Urothelium cell line (cell line): ENCODE data around the gene CCDC192.

Experiments used
- DNase-seq: peaks from one replicate; pipeline ENCODE4 v3.0.0; 2011; ENCODE audit warnings: low spot score, mixed read lengths
- FAIRE-seq: peaks from 2 replicates; lab custom pipeline; 2011; peaks lifted over from hg19 to GRCh38; lab: Jason Lieb, UNC

CCDC192 gene

GRCh38 chr5:127911619-127912018 lies 208.4 kb downstream of the CCDC192 start:
- DNase-seq (no peak), FAIRE-seq (no peak)

DNA sequence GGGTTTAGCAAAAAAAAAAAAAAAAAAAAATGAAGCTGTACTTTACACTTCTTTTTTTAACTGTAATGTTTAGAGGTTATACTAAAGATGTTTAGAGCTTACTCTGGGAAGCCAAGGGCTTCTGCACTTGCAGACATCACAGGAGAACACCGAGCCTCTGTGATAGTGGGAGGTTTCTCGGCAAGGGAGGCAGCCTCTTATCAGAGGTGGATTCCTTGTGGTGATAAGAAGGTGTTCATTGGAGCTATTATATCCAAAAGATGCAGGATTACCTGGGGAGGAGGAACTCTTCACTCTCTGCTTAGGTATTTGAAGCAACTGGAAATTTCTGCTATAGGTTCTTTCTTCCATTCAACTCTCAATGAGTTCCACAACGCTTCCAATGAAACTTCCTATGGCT lies 209.2 kb downstream of the CCDC192 start:
- no peak for FAIRE-seq
- DNase-seq = no peak

DNA sequence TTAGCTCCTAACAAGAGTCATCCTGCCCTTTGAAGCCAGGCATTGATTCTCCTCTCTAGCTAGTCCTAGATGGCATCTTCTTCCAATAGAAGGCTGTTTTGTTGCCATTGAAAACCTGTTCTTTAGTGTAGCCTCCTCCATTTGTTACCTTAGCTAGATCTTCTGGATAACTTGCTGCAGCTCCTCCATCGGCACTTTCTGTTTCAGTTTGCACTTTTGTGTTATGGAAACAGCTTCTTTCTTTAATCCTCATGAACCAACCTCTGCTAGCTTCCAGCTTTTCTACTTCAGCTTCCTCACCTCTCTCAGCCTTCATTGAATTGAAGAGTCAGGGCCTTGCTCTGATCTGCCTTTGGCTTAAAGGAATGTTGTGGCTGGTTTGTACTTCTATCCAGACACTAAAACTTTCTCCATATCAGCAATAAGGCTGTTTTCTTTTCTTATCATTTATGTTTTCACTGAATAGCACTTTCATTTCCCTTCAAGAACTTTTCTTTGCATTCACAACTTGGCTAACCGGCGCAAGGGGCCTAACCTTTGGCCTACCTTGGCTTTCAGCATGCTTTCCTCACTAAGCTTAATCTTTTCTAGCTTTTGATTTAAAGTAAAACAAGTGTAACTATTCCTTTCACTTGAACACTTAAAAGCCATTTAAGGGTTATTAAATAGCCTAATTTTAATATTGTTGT lies 213.8 kb downstream of the CCDC192 start:
- FAIRE-seq (no peak), DNase-seq (no peak)

DNA sequence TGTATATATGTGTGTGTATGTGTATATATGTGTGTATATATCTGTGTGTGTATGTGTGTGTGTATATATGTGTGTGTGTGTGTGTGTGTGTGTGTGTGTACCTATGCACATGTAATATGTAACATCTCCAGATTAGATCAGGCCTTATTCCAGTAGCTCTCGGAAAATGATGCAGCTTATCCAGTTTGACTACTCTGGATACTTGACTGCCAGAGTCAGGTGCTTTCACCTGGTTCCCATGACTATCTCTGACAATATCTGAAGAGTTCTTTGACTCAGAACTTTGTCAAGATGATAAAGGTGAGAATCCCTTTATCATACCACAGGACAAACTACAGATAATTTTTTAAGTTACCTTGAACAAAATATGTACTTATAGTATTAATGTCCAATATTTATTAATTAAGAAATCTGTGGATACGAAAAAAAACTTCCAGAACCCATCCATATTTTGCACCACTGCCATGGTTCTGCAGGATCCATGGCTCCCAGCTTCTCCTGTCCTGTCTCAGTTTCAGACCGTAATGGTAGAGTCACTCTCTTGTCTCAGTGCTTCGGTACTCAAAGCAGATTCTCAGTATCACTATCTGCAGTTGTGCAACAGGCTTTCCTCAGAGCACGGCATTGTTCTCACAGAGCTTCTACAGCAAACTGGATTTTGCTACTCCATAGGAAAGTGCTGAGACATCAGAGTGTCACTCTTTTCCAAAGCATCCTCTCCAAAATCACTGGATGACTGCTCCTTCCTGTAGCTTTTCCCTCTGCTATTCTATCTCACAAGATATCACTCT lies 216.0 kb downstream of the CCDC192 start:
- no peak for DNase-seq
- FAIRE-seq = no peak

GRCh38 chr5:127919818-127920217 lies 216.6 kb downstream of the CCDC192 start:
- DNase-seq (no peak), FAIRE-seq (no peak)

DNA sequence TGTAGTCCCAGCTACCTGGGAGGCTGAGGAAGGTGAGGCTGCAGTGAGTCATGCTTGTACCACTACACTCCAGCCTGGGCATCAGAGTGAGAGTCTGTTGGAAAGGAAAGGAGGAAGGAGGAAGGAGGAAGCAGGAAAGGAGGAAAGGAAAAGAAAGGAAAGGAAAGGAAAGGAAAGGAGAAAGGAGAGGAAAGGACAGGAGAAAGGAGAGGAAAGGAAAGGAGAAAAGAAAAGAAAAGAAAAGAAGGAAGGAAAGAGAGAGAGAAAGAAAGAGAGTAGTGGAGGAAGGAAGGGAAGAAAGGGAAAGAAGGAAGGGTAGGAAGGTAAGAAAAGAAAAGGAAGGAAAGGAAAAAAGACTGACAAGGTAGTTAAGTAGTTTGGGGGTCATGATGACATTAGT lies 217.7 kb downstream of the CCDC192 start:
- DNase-seq (no peak), FAIRE-seq (no peak)

DNA sequence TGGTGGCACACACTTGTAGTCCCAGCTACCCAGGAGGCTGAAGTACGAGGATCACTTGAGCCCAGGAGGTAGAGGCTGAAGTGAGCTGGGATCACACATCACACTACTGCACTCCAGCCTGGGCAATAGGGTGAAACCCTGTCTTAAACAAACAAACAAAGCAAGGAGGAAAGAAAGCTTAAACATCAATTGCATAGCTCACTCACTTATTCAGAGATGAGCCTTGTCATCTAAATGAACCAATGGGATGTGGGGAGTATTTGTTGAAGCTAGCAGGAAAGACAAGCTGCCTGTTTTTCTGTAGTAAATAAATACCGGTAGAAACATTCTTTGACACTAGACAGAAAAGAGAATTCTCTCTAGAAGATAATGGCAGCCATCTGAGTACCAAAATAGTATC lies 219.4 kb downstream of the CCDC192 start:
- FAIRE-seq (no peak), DNase-seq (no peak)

GRCh38 chr5:127923804-127924570 lies 220.8 kb downstream of the CCDC192 start:
- no peak for DNase-seq
- no peak for FAIRE-seq

DNA sequence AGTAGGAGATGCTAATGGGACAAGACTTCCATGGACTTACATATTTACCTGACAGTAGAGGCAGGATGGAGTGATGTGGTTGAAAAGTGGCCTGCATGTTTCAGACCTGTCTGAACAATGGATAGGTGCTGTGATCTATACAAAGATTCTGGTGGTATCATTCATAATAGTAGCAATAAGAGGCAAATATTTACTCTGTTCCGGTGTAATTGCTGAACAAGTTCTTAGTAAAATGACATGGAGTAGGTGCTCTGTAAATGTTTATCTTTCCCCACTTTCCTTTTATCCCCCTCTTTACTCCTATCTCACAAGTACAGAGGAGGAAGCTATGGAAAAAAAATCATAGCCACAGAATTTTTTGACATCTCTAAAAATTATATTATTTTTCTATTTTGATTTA lies 221.4 kb downstream of the CCDC192 start:
- FAIRE-seq (no peak), DNase-seq (no peak)

- DNase-seq (no peak), FAIRE-seq (no peak)
These were observed 222.7 kb downstream of the CCDC192 start for GRCh38 chr5:127925916-127926315.

- DNase-seq = no peak
- FAIRE-seq = no peak
These were observed 223.8 kb downstream of the CCDC192 start for GRCh38 chr5:127926974-127927373.

- DNase-seq (no peak), FAIRE-seq (no peak)
These were observed 224.9 kb downstream of the CCDC192 start for GRCh38 chr5:127928053-127928452.

DNA sequence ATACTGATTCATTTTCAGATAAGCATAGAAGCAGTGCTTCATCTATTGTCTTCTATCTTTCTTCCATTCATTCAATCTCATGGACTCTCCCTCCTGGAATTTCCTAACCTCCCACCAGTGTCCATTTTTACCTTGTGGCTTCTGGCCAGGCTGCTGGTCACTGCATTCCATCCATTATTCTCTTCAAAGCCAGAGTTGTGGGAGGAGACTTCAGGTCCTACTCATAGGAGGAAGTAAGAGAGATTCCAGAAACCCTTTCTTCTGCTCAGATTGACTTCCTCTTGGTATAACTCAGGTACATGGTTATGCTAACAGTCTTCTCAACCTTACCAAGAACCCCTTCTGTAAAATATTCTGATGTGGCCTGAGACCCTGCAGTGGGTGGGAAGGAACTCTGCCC lies 227.1 kb downstream of the CCDC192 start:
- DNase-seq (peak; percentile 25), FAIRE-seq (no peak)

DNA sequence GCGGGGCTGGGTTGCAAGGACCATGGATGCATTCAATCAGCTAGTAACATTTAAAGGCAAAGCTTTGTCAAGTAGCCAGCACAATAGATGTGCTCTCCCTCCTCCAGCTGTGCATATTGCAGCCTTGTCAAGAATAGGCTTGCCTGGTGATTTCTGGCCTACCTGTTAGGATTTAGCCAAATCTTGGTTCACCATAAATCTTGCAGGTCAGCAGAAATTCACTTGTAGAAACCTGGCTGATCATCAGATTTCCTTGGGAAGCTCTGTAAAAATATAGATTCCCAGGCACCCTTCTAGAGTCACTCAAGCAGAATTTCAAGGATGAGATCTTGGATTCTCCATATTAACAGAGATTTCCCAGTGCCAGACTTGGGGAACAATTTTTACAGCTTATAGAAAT lies 228.2 kb downstream of the CCDC192 start:
- DNase-seq (no peak), FAIRE-seq (no peak)

DNA sequence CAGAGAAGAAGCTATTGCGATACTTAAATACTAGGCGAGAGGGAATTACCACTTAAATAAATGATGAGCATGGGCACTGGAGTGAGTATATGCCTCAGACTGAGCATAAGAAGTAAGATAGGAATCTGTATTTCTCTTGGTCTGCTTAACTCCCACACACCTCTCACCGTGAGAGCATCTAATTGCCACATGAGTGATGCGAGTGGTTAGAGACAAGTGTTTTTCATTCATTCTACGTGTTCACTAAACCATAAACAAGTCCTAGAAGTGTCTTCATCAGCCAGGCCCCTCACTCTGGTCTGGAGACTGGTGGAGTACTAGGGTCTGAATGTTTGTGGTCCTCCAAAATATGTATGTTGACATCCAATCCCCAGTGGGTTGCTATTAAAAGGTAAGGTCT lies 230.2 kb downstream of the CCDC192 start:
- DNase-seq (no peak), FAIRE-seq (no peak)

DNA sequence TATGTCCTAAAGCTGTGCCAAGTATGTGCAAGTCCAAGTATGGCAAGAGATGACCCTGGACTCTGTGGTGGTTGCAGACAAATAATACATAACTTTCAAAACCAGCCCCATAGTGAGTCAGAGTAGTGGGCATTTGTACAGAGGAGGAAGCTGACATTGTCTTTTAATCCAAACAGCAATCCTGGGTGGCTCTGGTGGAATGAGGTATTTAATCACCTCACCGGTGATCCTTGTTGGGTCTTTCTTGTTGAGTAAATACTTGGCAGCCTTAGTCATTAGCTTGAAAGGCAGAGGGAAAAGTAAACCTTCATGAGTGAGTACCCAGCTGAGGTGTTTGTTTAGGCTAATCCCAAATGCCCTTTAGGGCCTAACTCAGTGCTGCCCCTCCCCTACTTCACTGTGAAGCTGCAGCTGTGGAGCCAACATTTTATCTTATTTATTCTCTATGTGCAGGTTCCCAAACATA lies 231.6 kb downstream of the CCDC192 start:
- DNase-seq (peak; percentile 82), FAIRE-seq (peak; percentile 13)

GRCh38 chr5:127935398-127935797 lies 232.2 kb downstream of the CCDC192 start:
- DNase-seq (no peak), FAIRE-seq (no peak)

GRCh38 chr5:127936439-127936972 lies 233.3 kb downstream of the CCDC192 start:
- DNase-seq = no peak
- FAIRE-seq = no peak

GRCh38 chr5:127938746-127939145 lies 235.6 kb downstream of the CCDC192 start:
- DNase-seq = no peak

GRCh38 chr5:127940854-127941253 lies 237.7 kb downstream of the CCDC192 start:
- FAIRE-seq = no peak
- DNase-seq = no peak

More at GRCh38 chr5:127938746-127939145, 235.6 kb downstream of the CCDC192 start:
- FAIRE-seq = no peak

- DNase-seq (no peak), FAIRE-seq (peak; percentile 9)
These were observed 238.5 kb downstream of the CCDC192 start for GRCh38 chr5:127941646-127942045.
